MM.1S (cell line): ENCODE data around the gene TCOF1.

ENCODE experiments used
- CTCF ChIP-seq: fragments of 300-600 bp; sonication (generic); IDR thresholded peaks from 2 replicates; pipeline ENCODE4 v1.5.1; 2016; ENCODE audit warnings: antibody characterized with exemption, low read length, mixed read lengths
- EZH2 ChIP-seq: fragments of 300-600 bp; sonication (generic); optimal IDR thresholded peaks from 2 replicates; pipeline ENCODE3; 2017; ENCODE audit warnings: low read depth, mild to moderate bottlenecking, antibody characterized with exemption, low read length, mixed read lengths
- EZH2phosphoT487 ChIP-seq: fragments of 300-600 bp; sonication (generic); IDR thresholded peaks from 2 replicates; pipeline ENCODE4 v1.6.1; 2018; ENCODE audit warnings: antibody characterized with exemption, low read length

- TF ChIP-seq CTCF: no peak
- TF ChIP-seq EZH2: no peak
- TF ChIP-seq EZH2phosphoT487: no peak
These were observed 35.7 kb upstream of the TCOF1 start for GRCh38 chr5:150321784-150322183.
